Neural progenitor cell (in vitro differentiated cells): ENCODE results near the gene NUDT22.

Experiments used
- EZH2 ChIP-seq: fragments of 200-600 bp; sonication (generic); IDR thresholded peaks from 2 replicates; pipeline ENCODE4 v1.6.1; 2017; ENCODE audit warnings: antibody characterized with exemption, mild to moderate bottlenecking, moderate library complexity
- TF ChIP-seq, protein P1 (sequence below): fragments of 200-600 bp; sonication (generic); IDR thresholded peaks from 2 replicates; pipeline ENCODE4 v1.5.1; 2017; ENCODE audit warnings: antibody characterized with exemption, mild to moderate bottlenecking

DNA sequence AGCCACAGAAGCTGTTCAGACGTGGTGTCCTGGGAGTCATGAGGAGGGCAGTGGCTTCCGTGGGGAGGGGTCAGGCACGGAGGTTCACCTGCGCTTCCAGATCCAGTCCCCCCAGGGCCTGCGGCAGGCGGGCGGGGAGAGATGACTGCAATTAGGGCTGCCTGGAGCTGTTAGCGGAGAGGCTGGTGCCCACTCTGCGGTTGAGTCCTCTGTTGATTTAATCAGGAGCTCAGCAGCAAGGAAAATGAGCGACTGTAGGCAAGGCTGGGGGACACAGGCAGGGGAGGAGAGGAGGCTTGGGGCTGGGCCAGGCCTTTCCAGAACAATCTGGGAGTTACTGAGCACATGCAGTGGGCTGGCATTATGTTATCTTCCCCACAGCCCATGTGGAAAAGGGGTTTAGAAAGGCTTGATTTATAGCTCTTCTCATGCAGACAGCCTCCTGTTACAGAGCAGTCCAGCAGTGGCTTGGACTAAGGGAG is 38.3 kb downstream of the NUDT22 start:
- no peak for TF ChIP-seq EZH2
- TF ChIP-seq, protein P1, sequence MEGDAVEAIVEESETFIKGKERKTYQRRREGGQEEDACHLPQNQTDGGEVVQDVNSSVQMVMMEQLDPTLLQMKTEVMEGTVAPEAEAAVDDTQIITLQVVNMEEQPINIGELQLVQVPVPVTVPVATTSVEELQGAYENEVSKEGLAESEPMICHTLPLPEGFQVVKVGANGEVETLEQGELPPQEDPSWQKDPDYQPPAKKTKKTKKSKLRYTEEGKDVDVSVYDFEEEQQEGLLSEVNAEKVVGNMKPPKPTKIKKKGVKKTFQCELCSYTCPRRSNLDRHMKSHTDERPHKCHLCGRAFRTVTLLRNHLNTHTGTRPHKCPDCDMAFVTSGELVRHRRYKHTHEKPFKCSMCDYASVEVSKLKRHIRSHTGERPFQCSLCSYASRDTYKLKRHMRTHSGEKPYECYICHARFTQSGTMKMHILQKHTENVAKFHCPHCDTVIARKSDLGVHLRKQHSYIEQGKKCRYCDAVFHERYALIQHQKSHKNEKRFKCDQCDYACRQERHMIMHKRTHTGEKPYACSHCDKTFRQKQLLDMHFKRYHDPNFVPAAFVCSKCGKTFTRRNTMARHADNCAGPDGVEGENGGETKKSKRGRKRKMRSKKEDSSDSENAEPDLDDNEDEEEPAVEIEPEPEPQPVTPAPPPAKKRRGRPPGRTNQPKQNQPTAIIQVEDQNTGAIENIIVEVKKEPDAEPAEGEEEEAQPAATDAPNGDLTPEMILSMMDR, result no peak
